ENCODE measurements around the gene DLX5. TPM values are rescaled to one million over a fixed set of nuclear protein-coding genes. Genes with fewer than 3 reads are reported as not detected.

Gene DLX5
- total RNA-seq, 3 donors from 2014 or later: not detected

DNA sequence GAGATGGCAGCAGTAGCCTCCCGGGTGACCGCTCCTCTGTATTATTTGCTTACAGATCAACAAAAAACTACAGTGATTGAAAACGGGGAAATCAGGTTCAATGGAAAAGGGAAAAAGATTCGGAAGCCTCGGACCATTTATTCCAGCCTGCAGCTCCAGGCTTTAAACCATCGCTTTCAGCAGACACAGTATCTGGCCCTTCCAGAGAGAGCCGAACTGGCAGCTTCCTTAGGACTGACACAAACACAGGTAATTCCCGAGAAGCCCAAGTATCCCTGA is 17.1 kb downstream of the DLX5 start:
- TF ChIP-seq, protein P1, sequence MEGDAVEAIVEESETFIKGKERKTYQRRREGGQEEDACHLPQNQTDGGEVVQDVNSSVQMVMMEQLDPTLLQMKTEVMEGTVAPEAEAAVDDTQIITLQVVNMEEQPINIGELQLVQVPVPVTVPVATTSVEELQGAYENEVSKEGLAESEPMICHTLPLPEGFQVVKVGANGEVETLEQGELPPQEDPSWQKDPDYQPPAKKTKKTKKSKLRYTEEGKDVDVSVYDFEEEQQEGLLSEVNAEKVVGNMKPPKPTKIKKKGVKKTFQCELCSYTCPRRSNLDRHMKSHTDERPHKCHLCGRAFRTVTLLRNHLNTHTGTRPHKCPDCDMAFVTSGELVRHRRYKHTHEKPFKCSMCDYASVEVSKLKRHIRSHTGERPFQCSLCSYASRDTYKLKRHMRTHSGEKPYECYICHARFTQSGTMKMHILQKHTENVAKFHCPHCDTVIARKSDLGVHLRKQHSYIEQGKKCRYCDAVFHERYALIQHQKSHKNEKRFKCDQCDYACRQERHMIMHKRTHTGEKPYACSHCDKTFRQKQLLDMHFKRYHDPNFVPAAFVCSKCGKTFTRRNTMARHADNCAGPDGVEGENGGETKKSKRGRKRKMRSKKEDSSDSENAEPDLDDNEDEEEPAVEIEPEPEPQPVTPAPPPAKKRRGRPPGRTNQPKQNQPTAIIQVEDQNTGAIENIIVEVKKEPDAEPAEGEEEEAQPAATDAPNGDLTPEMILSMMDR (IDR thresholded peaks at IDR 0.05): no peak
- no peak for TF ChIP-seq POLR2AphosphoS5 (IDR thresholded peaks at IDR 0.05)
- no peak overlapping the region for H3K27ac ChIP-seq
- no peaks in the 10 kb centered on the region for H3K4me1 ChIP-seq
- no peaks in the 10 kb centered on the region for H3K9me3 ChIP-seq
- intact Hi-C loops (cut with DNase I; ENCODE audit: low total_unique reads): loop anchor here (5.0 kb wide), 1 partner anchor 510 kb away; no protein-coding TSS in a partner anchor
- peaks cover 8 to 98% of the 10 kb centered on the region in 2 donors for H3K27me3 ChIP-seq
- H3K36me3 ChIP-seq: no peaks in the 10 kb centered on the region
- no peak for DNase-seq (ENCODE audit: low spot score in 2 of 2)
- no peak overlapping the region for H3K4me3 ChIP-seq

DNA sequence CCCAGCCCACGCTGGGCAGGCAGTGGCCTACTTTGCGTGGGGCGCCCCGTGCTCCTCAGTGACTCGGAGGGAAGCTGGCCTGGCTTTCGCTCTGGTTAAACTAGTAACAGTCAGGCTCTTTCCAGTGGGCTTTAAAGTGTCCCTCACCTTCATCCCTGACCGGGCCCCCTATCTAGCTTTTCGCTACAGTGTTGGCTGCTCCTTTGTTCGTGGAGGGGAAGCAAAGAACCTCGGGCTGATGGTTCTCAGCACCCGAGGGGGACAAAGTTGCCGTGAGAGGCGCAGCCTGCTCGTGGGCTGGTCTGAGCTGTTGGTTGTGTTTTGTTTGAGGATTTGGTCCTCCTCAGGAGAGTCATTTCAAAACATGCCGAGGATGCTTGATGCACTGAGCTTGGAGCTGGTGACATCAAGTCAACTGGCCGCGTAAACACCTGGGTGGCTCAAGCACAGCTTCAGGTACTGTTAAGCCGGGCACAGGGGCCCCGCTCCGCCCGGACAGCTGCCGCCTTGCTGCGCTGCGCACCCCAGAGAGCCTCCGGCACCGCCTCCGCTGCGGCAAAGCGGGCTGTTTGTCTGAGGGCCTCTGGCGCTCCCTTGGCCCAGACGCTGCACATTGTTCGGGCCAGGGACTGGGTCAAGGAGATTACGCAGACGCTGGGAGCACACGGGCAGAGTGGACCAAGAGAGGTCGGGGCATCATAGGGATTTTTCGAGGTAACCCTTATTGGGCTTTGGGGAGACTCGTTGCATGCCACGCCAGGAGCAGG is 17.6 kb downstream of the DLX5 start:
- no peak overlapping the region for H3K27ac ChIP-seq
- peaks cover 8 to 98% of the 10 kb centered on the region in 2 donors for H3K27me3 ChIP-seq
- no peaks in the 10 kb centered on the region for H3K9me3 ChIP-seq
- no peaks in the 10 kb centered on the region for H3K36me3 ChIP-seq
- peak overlapping the region in 2 of 3 donors; percentile 43 to 68 for H3K4me3 ChIP-seq
- no peaks in the 10 kb centered on the region for H3K4me1 ChIP-seq
- intact Hi-C loops (cut with DNase I; ENCODE audit: low total_unique reads): loop anchor here (5.0 kb wide), 1 partner anchor 510 kb away; no protein-coding TSS in a partner anchor
- TF ChIP-seq POLR2AphosphoS5 (IDR thresholded peaks at IDR 0.05) (no peak), POLR2A (IDR thresholded peaks at IDR 0.05) (no peak)
- TF ChIP-seq, protein P1 (IDR thresholded peaks at IDR 0.05): no peak
- no peak for DNase-seq (ENCODE audit: low spot score in 2 of 2)

DNA sequence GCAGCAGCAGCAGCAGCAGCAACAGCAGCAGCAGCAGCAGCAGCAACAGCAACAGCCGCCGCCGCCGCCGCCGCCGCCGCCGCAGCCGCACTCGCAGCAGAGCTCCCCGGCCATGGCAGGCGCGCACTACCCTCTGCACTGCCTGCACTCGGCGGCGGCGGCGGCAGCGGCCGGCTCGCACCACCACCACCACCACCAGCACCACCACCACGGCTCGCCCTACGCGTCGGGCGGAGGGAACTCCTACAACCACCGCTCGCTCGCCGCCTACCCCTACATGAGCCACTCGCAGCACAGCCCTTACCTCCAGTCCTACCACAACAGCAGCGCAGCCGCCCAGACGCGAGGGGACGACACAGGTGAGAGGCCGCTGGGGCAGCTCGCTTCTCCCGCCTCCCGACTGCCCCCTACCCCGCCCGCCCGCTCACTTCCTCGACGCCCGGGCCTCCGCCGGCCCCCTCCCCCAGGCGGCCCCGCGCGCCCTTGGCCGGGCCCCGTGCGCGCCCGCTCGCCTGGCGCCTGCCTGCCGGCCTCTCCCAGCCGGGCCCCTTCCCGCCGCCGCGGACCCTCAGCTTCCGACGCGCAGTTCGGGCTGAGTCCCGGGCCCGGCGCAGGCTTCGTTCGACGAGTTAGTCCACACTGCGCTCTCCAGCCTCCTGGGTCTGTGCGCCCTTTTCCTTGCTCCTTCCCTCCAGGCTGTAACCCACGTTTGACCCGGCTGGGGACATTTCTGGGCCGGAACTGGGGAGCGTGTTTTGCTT is 18.4 kb downstream of the DLX5 start:
- DNase-seq (ENCODE audit: low spot score in 2 of 2): no peak
- H3K27me3 ChIP-seq: peaks cover 8 to 98% of the 10 kb centered on the region in 2 donors
- H3K4me1 ChIP-seq: no peaks in the 10 kb centered on the region

DNA sequence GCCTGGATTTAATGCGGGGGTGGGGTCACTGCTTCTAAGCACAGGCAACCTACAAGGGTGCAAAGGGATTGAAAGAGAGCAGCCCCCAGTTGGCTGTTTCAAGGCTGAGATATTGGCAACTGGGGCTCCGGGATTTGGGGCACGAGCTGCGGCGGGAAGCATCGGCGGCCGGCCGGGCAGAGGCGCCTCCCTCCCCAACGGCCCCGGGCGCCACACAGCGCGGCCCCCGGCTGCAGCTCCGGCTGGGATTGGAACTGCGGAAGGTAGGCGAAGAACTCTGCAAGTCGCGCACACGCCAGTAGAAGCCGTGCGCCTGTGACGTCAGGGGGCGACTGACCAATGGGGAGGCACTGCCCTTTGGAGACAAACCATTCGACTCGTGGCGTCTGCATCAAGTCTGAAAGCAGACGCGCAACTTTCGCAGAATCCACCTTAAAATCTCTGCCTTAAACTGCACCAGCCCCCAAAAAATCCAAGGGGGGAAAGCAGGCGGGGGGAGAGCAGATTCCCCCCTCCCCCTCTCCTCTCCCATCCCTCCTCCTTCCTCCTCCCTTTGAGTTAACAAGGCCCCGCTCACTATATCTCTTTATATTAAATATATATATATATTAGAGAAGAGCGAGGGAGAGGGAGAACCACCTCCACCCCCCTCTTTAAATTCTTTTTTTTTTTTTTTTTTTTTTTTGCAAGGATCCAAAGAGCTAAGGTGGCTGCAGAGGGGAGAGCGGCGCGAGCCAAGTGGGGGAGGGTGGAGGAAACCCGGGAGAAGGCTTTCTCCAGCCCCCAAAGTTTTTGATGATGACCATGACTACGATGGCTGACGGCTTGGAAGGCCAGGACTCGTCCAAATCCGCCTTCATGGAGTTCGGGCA is 19.2 kb downstream of the DLX5 start, which contains the start of gene DLX6:
Gene DLX6, plus strand, starts transcription at position 371 of the 872 bp plus-strand sequence. Its CDS starts 425 bp downstream, at position 796.
- H3K27ac ChIP-seq: no peak within 1 kb of the TSS
- no peaks in the 10 kb centered on the region for H3K9me3 ChIP-seq
- no peak for DNase-seq (ENCODE audit: low spot score in 2 of 2)
- H3K4me1 ChIP-seq: no peaks in the 10 kb centered on the region
- peak within 1 kb of the TSS; percentile 24 to 68 (median 43) for H3K4me3 ChIP-seq
- intact Hi-C loops (cut with DNase I; ENCODE audit: low total_unique reads): loop anchor here (5.0 kb wide), 1 partner anchor 512 kb away; no protein-coding TSS in a partner anchor
- TF ChIP-seq POLR2A (IDR thresholded peaks at IDR 0.05) (no peak), POLR2AphosphoS5 (IDR thresholded peaks at IDR 0.05) (no peak)
- TF ChIP-seq, protein P1 (IDR thresholded peaks at IDR 0.05): no peak
- peaks cover 8 to 98% of the 10 kb centered on the region in 2 donors for H3K27me3 ChIP-seq
- H3K36me3 ChIP-seq: no peaks in the 10 kb centered on the region

More for the DNA sequence above, 18.4 kb downstream of the DLX5 start:
- Histone ChIP-seq H3K9me3 (no peaks in the 10 kb centered on the region), H3K4me3 (peak overlapping the region; percentile 24 to 68 (median 43)), H3K36me3 (no peaks in the 10 kb centered on the region), H3K27ac (no peak overlapping the region)
- TF ChIP-seq POLR2AphosphoS5 (IDR thresholded peaks at IDR 0.05): no peak
- TF ChIP-seq, protein P1 (IDR thresholded peaks at IDR 0.05): no peak
- TF ChIP-seq POLR2A (IDR thresholded peaks at IDR 0.05): no peak
- intact Hi-C loops (cut with DNase I; ENCODE audit: low total_unique reads): loop anchor here (5.0 kb wide), 1 partner anchor 511 kb away; no protein-coding TSS in a partner anchor
